Myocyte (in vitro differentiated cells): ENCODE data around the gene DROSHA. TPM values are rescaled to one million over a fixed set of nuclear protein-coding genes. Genes with fewer than 3 reads are reported as not detected.
A peak's percentile ranks its signal among the peaks of the same experiment; 100 is the strongest.

Experiments used
- DNase-seq: peaks from one replicate; pipeline ENCODE4 v3.0.0-alpha.2; 2012; ENCODE audit warnings: low read depth
- total RNA-seq: library from RNA; depleted of rRNA; stranded (reverse); fragments of >200 nt; gene quantifications from 2 replicates; pipeline ENCODE4 v1.2.3, GENCODE V29; 2014

The DROSHA gene
- total RNA-seq, 1 donor from 2014 or later: 23.3 TPM

DNA sequence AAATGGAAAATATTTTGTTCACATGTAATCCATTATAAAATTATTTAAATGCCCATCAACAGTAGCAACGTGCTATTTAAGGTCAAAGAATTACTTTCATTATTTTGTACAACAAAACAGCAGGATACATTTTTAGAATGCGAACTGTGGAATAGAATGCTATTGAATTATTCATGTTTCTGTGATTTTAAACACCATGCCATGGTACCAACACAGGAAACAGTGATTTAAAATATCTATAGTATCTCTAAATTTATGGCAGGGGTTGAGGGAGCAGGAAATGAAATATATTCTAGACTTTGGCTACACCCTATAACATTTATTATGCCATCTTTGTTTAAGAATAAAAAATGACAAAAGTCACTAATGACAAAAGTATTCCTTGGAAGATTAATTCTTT lies 62.4 kb downstream of the DROSHA start:
- no peak for DNase-seq

DNA sequence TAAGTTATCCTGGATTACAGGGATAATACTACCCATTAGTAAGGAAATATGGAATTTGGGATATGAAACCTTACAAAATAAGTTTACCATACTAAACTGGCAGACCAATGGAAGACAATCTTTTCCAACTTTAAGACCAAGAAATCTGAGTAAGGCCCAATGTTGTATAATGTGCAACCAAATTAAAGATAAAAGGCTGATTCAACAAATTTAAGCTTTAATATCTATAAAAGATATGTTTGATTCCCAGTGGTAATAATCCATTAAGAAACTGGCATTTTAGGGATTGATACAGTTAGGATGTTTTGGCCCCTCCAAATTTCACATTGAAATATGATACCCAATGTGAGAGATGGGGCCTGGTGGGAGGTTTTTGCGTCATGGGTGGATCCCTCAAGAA lies 66.6 kb downstream of the DROSHA start:
- DNase-seq: no peak

DNA sequence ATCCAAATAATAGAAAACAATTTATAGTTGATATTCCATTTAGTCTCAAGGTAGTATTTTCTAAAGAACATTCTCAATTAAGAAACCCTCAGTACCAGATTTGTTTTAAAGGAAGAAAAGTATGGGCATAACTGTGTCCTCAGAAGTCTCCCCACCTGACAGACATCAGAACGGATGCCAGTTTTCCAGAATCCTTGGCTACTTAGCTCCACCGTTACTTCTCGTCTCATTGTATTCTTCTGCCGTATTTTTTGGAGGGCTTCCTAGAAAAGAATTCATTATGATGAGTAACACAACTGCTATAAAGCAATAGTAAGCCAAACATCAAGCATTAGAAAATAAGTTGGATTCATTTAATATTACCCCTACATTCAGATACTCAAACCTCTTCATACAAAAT lies 67.8 kb downstream of the DROSHA start:
- no peak for DNase-seq

DNA sequence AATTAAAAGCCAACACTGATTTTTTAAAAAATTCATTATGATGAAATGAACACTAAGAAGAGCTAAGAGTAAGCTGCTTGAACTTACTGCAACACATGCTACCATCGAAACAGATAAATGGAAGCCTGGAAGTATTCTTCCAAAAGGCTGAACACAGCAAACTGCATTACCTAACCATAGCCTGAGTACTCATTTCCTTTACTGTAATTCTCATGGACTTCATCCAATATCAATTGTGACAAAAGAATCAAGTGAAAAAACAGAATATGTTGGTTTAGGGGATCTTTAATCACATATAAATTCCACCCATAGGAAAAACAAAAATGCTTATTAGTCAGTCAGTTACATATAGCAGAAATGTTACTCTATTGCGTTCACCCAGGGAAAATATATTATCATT lies 68.5 kb downstream of the DROSHA start:
- DNase-seq: no peak

DNA sequence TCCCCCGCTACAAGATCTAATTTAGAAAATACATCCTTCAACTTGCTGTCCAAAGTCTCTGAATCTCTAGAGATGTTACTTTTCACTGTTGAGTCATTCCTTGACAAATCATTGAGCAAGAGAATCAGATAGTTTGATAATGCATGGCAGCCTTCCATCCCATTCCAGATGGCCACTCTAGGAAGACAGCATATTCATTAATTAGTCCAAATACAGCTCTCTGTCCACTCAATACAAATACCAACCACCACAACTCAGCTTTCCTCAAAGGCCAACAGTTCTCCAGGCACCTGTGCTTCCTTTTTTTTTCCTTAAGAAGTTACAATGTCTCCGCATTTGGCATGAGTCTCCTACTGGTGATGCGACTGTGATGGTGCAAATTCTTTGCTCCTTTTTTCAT lies 72.3 kb downstream of the DROSHA start:
- DNase-seq: no peak

DNA sequence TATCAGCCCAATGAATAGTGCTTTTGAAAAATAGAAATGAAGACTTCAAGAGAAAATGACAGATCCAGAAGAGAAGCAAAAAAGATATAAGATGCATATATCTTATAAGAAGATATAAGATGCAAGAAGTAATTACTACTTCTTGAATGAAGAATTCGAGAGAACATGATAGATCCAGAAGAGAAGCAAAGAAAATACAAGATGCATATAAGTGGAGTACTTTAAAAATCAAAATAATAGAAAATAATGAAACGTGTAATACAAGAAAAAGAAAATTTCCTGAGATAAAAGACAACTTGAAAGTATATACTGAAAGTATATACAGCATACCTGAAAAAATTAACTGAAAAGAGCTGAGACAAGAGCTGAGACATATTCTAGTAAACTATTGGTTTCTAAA lies 76.7 kb downstream of the DROSHA start:
- DNase-seq: no peak

DNA sequence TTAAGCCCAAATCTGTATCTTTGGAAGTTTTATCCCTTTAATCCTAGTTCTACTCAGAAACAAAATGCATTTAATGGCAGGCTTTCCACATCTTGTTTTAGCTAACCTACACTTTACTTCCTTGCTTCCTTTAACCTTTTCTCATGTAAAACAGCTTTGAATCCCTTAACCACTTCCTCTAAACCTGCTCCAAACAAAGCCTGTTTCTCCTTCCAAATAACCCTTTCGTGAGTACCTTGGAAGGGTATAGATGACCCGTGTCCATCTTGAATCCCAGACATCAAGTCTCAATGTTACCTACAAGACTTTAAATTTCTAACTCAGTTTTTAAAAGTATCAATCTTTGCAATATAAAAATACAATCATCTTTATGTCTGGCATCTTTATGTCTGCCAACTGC lies 78.4 kb downstream of the DROSHA start:
- no peak for DNase-seq

DNA sequence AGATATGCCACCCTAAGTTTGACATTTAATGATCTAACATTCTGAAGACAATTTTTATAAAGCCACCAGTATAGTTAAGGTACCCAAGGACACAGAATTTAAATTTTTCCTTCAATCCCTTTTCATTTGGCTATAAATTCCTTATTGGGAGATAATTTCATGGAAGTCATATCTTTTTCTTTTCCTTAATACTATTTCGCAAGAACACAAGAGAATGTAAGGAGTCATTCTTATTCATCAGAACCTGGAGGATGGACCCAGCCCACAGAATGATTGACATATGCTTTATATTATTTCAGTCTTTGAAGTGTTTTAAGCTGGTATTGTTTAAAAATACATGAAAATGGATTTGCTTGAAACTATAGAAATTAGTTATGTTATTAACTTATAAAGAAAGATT lies 79.6 kb downstream of the DROSHA start:
- DNase-seq: no peak

DNA sequence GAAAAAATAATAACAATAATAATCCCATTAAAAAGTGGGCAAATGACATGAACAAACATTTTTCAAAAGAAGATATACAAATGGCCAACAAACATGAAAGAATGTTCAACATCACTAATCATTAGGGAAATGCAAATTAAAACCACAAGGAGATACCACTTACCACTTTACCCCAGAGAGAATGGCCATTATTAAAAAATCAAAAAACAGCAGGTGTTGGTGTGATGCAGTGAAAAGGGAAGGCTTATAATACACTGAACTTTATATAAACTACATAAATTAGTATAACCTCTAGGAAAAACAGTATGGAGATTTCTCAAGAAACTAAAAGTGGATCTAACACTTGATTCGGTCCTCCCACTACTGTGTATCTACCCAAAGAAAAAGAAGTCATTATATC lies 81.9 kb downstream of the DROSHA start:
- no peak for DNase-seq

DNA sequence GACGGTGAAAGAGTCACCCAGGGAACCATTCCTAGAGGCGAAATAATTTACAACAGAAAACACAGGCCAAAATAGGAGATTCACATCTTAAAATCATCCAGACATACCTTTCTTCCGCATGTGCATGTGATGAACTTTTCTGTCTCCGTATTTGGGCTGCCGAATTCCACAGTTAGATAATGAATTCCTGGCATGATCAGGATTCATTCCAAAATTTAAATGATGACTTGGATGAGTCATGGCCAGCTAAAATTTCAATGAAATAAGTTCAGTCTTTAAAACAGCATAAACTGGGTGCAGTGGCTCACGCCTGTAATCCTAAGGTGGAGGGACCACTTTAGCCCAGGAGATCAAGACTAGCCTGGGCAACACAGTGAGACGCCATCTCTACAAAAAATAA lies 82.7 kb downstream of the DROSHA start:
- DNase-seq: peak; percentile 9

DNA sequence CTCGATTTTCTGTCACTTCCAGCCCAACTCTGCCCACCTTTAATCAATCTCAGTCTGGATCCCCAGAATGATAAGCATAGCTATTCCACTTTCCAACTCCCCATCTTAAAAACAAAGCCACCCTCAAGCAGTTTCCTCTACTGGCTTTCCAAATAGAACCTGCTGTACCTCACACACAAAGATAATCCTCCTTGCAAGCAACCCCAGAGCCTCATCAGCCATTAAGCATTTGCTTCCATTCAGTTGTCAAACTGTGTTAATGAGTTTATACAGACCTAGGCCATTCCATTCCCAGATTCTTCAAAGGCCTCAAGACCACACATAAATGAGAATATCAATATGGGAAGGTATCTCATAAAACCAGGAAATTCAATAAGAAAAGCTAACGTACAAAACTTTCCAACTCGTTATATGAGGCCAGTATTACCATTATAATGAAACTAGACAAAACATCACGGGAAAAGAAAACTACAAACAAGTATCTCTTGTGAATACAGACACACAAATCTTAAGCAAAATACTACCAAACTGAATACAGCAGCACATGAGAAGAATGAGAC lies 86.8 kb downstream of the DROSHA start:
- DNase-seq: no peak

DNA sequence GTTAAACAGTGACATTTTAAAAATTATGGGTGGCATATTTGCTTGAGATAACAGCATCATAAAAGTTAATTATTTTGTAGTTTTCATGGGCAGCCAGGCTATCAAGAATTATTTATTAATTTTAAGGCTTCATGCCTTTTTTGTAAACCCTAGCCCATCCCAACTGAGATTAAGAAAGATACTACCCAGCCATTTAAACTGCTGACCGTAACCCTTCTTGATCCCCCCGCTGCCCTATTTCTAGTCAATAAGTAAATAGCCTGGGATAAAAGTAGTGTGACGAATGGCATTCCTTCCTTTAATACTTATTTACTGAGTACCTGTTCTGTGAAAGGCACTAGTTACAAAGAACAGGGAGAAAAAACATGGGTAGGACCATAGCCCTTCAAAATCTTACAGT lies 88.3 kb downstream of the DROSHA start:
- no peak for DNase-seq

DNA sequence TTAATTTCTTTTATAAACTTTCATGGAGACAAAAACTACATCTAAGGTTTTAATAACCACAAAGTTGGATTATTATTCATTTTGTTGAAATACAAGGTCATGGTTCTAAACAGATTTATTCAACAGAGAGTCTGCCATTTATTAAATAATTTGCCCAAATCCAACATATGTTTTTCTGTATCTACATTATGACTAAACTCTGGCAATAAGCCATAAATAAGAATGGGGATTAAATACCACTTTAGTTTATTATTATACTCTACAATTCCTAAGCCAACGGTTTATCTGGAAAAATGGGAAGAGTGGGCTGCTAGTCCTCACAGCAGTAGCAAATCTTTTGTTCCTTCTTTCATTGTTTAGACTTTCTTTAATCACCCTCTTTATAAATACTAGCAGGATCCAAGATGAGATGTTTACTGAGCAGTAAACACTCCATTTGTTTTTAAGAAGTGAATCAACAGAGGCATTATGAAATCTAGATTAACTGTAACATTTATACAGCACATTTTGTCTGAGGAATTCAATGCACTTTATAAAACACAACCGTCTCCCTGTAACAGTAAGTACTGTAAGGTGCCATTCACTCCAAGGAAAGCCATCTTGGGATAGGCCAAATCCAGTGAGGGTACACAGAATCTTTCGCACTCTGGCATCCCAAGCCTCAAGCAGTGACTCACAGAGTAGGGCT lies 89.7 kb downstream of the DROSHA start:
- DNase-seq: peak; percentile 48

DNA sequence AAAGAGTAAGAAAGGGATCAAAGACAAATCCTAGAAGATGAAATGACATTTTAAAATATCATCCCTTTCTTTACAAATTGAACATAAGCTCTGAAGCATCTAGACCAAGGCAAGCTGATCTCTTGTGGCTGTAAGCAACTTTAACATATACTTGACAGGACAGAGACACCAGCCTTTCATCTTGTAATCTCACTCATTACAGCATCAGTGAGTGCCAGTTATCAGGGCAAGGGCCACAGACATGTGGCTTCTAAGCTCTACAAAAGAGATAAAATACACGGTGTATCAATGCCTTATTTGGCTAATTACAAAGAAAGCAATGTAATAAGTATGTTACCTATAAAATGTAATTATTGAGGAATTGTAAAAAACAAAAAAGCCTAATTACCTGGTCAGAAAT lies 95.0 kb downstream of the DROSHA start:
- no peak for DNase-seq

DNA sequence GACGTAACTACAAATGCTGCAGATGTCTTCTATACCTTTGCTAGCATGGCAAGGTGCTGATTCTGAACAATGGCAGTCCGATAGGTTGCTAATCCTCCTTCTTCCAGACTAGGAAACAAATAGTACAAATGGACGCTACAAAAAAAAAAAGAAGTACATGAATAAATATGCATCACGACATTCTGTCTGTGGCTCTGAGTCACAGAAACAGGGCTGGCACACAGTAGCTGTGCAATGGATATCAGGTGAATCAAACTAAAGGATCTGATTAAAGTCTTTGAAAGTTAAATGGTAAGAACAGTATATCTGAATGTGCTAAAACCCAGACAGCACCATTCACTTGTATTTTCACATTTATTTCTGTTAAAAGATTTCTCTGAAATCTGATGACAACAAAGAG lies 96.2 kb downstream of the DROSHA start:
- DNase-seq: no peak

DNA sequence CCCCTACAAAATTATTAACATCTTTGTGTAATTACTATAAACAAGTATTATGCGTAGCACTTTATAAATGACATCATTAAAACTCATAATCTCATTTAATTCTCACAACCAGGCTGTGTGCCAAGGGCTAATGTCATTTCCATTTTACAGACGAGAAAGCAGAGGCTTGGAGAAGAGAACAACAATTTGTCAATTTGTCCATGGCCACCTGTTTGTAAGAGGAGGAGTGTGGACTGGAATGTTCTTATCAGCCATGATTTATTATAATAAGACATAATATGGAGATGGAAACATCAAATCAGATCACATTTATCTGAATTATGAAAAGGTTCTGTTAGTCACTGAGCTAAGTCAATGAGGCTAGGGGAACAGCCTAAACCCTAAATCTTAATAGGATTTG lies 97.0 kb downstream of the DROSHA start:
- no peak for DNase-seq

DNA sequence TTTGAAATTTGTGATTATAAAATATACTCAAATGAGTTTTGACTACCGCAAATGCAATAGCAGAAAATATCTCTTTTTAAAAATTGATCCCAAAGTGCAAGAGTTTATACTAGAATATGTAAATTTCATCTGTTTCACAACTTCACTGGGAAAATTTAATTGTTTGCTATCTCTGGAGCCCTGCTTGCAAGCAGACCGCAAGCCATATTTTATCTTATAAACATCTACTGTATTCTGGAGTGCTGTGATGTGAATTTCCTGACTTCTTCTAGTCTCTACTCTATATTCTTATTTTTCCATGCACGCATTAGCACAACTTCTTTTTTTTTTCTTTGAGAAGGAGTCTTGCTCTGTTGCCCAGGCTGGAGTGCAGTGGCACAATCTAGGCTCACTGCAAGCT lies 98.7 kb downstream of the DROSHA start:
- DNase-seq: no peak

DNA sequence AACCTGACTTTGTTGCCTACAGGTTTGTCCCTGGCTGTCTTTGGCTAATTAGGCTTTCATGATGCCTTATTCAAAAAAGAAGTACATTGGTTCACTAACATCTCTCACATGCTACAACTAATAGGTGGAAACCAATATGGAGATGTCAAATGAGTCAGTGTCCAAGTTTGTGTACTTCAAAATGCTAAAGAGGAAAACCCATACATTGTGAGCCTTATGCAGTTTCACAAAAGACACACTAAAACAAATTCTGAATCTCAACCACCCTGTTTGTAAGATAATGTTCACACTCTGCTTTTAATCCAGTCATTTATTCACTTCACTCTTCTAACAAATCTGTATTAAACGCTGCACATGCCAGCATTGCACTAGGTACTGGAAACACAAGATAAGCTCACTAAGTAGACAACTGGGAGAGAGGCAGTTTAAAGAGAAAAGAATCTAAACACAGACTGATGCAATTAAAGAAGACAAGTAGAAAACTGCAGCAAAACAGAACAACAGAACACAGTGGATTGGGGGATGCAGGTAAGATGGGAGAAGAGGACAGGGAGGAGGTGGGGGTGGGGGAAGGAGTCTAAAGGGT lies 104.1 kb downstream of the DROSHA start:
- DNase-seq: no peak

DNA sequence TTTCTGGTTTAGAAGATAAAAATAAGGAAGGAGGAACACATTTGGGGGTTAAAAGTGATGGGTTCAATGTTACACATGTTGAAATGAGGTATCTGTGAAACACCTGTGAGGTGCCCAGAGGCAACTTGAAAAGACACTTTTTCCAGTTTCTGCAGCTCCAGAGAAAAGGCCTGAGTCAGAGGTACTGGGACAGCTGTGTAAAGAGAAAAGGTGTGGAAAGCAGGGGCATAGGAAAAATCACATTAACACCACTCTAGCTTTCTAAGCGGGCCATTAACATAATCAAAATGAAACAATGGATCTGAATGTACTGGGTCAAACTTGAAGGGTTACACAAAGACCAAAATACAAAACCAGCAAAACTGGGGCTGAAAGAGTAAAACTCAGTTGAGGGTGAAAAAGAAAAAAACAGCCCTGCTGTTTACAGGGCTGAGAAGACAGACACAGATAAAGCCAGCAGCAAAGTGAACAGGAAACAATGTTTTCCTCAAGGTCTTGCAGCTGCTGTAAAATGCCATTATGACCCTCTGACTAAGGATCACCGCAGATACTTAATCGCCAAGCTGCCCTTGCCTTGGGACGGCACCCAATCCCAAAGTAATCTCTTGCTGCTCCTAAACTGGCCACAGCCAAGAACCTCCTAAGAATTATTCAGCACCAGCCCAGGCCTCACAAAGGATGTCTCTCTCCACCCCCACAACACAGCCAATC lies 104.7 kb downstream of the DROSHA start:
- peak; percentile 48 for DNase-seq

DNA sequence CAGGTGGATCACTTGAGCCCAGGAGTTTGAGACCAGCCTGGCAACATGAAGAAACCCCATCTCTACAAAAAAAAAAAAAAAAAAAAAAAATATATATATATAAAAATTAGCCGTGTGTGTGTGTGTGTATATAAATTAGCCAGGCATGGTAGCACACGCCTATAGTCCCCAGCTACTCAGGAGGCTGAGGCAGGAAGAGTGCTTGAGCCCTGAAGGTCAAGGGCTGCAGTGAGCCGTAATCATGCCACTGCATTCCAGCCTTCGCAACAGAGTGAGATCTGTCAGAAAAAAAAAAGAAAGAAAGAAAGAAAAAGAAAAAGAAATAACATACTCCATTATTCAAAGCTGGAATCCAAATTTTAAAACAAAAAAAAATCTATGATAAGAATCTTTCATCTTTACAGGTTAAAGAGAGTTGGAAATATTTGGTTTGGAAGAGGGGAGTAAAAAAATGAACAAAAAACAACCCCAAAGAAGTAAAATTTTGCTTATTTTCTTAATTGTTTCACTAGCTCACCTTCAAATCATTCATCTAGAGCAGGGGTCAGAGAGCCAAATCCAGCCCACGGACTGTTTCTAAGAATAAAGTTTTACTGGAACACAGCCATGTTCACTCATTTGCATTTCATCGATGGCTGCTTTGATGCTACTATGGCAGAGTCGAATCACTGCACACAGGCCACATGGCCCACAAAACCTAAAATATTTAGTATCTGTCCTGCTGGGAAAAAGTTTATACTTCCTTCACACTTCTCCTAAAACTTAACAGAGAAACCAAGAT lies 109.9 kb downstream of the DROSHA start:
- peak; percentile 16 for DNase-seq

DNA sequence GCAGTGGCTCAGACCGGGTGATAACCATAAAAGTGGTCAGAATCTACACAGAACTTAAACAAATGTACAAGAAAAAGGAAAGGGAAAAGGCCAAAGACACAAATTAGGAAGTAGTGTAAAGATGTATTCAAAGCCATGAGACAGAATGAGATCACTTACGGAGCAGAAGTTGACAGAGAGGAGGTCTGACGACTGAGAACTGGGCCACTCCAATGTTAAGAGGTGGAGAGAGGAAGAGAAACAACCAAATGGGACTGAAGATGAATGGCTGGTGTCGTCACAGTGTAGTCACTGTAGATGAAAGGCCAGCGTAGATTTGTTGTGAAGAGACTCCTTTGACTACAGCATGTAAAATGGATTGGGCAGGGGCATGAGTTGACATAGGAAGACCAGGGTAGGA lies 114.4 kb downstream of the DROSHA start:
- no peak for DNase-seq

DNA sequence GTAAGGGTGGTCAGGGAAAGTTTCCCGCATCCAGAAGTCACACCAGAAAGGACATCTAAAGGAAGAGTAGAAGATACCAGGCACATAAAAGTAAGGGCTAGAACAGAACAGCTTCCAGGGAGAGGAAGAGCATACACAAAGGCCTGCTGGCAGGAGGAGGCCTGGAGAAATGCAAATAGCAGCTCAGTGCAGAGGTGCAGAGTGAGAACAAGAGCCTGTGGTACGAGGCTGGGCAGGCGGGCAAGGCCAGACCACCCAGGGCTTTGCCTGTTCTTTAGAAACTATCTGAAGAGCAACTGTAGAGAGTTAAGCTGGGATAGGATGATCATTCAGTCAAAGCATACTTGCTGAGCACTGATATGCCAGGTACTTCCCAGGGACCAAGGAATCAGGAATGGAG lies 115.3 kb downstream of the DROSHA start:
- DNase-seq: no peak
